ENCODE data around the gene FAM76B.

FAM76B gene

DNA sequence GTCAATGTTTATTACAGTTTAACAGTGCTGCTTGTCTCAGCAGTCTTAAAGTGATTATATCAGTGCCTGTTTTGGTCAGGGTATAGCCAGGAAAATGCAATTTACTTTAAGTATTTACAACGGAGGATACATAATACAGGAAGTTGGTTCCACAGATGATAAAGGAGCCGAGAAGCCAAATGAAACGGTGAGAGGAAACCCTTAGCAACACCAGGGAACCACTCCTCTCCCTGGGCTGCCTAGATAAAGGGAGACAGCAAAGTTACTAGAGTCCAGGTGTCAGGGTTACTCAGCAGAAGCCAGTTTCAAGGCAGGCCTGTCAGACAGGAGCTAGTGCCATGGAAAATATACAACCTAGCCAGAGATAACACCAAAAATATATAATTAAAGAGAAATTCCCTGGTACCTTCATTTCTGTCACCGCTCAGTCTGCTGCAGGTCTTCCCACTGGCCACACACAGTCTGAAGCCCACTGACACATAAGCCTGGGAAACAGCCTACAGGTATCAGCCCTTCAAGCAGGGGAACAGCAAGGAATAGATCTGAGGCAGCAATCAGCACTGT, 55.5 kb downstream of the FAM76B start:
- H3K4me3 ChIP-seq (replicated peaks; ENCODE audit: low read depth, low read length), result no peak overlapping the region
- TF ChIP-seq CTCF (IDR thresholded peaks at IDR 0.05; ENCODE audit: low read length, missing control alignments), result no peak
- DNase-seq (ENCODE audit: low read depth), result no peak

DNA sequence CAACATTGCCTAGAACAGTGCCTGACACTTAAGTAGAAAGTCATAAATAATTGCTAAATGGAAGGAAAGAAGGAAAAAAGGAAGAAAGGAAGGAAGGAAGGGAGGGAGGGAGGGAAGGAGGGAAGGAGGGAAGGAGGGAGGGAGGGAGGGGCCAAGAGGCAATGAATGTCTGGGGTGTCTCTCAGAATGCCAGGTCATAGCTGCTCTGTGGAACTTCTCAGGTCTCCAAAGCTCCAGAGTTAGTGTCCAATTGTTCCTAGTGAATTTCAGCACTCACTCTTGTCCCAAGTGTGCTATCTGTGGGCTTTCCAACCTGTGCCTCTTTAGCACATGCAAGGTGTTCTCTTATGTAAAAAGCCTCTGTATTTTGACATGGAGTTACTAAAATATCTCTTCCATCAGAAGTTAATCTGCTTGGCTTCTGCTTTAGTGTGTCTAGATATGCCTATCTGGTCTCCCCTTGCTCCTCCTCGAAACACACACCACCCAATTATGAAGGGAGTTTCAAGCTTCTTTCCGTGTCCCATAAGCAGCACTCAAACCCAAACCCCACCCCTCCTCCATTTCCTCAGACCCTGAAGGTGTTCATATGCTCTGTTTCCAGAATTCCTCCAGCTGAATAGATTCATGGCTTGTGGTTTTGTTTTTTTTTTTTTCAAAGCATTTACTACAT, 56.5 kb downstream of the FAM76B start:
- DNase-seq (ENCODE audit: low read depth), result no peak
- TF ChIP-seq CTCF (IDR thresholded peaks at IDR 0.05; ENCODE audit: low read length, missing control alignments), result no peak
- no peak overlapping the region for H3K4me3 ChIP-seq (replicated peaks; ENCODE audit: low read depth, low read length)

- TF ChIP-seq CTCF (IDR thresholded peaks at IDR 0.05; ENCODE audit: low read length, missing control alignments), result no peak
- no peak for DNase-seq (ENCODE audit: low read depth)
- H3K4me3 ChIP-seq (replicated peaks; ENCODE audit: low read depth, low read length), result no peak overlapping the region
These were observed 60.1 kb downstream of the FAM76B start for GRCh38 chr11:95729462-95729861.

- TF ChIP-seq CTCF (IDR thresholded peaks at IDR 0.05; ENCODE audit: low read length, missing control alignments), result no peak
- H3K4me3 ChIP-seq (replicated peaks; ENCODE audit: low read depth, low read length), result no peak overlapping the region
- DNase-seq (ENCODE audit: low read depth), result no peak
These were observed 60.8 kb downstream of the FAM76B start for GRCh38 chr11:95728790-95729189.

- H3K4me3 ChIP-seq (replicated peaks; ENCODE audit: low read depth, low read length), result no peak overlapping the region
- no peak for TF ChIP-seq CTCF (IDR thresholded peaks at IDR 0.05; ENCODE audit: low read length, missing control alignments)
- no peak for DNase-seq (ENCODE audit: low read depth)
These were observed 61.5 kb downstream of the FAM76B start for GRCh38 chr11:95728094-95728493.

- no peak overlapping the region for H3K4me3 ChIP-seq (replicated peaks; ENCODE audit: low read depth, low read length)
- TF ChIP-seq CTCF (IDR thresholded peaks at IDR 0.05; ENCODE audit: low read length, missing control alignments), result no peak
- DNase-seq (ENCODE audit: low read depth), result no peak
These were observed 62.0 kb downstream of the FAM76B start for GRCh38 chr11:95727620-95728019.

GRCh38 chr11:95727111-95727510, 62.5 kb downstream of the FAM76B start:
- no peak overlapping the region for H3K4me3 ChIP-seq (replicated peaks; ENCODE audit: low read depth, low read length)
- DNase-seq (ENCODE audit: low read depth), result no peak
- no peak for TF ChIP-seq CTCF (IDR thresholded peaks at IDR 0.05; ENCODE audit: low read length, missing control alignments)

All from fibroblast of pulmonary artery (primary cell).